ENCODE measurements around the gene LRRC8C.
"Not testable (repeated sequence)": the region's sequence is repeated elsewhere in the genome, so short reads cannot be mapped to it uniquely, and the experiment has no call there.

Gene LRRC8C

GRCh38 chr1:89608319-89608983 is 24.5 kb upstream of the LRRC8C start:
- peak; percentile 77 for DNase-seq

- DNase-seq = peak; percentile 54
These were observed 23.8 kb upstream of the LRRC8C start for GRCh38 chr1:89608984-89609725.

- DNase-seq = peak; percentile 47
These were observed 23.0 kb upstream of the LRRC8C start for GRCh38 chr1:89609781-89610456.

- peak; percentile 63 for DNase-seq
These were observed 22.4 kb upstream of the LRRC8C start for GRCh38 chr1:89610457-89611011.

- no peak for DNase-seq
These were observed 21.2 kb upstream of the LRRC8C start for GRCh38 chr1:89611721-89612120.

GRCh38 chr1:89613928-89614327 is 19.0 kb upstream of the LRRC8C start:
- no peak for DNase-seq

- peak; percentile 42 for DNase-seq
These were observed 17.0 kb upstream of the LRRC8C start for GRCh38 chr1:89615676-89616598.

GRCh38 chr1:89616844-89617627 is 15.9 kb upstream of the LRRC8C start:
- DNase-seq = no peak

- DNase-seq = no peak
These were observed 12.3 kb upstream of the LRRC8C start for GRCh38 chr1:89620664-89621063.

GRCh38 chr1:89622895-89623294 is 10.0 kb upstream of the LRRC8C start:
- no peak for DNase-seq

- no peak for DNase-seq
These were observed 8.6 kb upstream of the LRRC8C start for GRCh38 chr1:89624314-89624713.

GRCh38 chr1:89624715-89625323 is 8.1 kb upstream of the LRRC8C start:
- DNase-seq = no peak

- no peak for DNase-seq
These were observed 5.3 kb upstream of the LRRC8C start for GRCh38 chr1:89627596-89627962.

- no peak for DNase-seq
These were observed 3.8 kb upstream of the LRRC8C start for GRCh38 chr1:89629146-89629545.

GRCh38 chr1:89629600-89629999 is 3.3 kb upstream of the LRRC8C start:
- DNase-seq = not testable (repeated sequence)

GRCh38 chr1:89630048-89630447 is 2.9 kb upstream of the LRRC8C start:
- DNase-seq = no peak

GRCh38 chr1:89631816-89632656 is 884 bp upstream of the LRRC8C start:
- DNase-seq = no peak

GRCh38 chr1:89633248-89633799 is 404 bp downstream of the LRRC8C start:
- peak; percentile 75 for DNase-seq

- no peak for DNase-seq
These were observed 1.1 kb downstream of the LRRC8C start for GRCh38 chr1:89633800-89634625.
